Hematopoietic multipotent progenitor cell treated with erythropoietin and hydrocortisone succinate and interleukin-3 and kit ligand, for 6 days (in vitro differentiated cells): ENCODE results near the gene CCSER1.
"Not testable (repeated sequence)": the region's sequence is repeated elsewhere in the genome, so short reads cannot be mapped to it uniquely, and the experiment has no call there.

Experiments
- DNase-seq: peaks from one replicate; pipeline ENCODE4 v3.0.0-alpha.2; 2015

The CCSER1 gene

DNA sequence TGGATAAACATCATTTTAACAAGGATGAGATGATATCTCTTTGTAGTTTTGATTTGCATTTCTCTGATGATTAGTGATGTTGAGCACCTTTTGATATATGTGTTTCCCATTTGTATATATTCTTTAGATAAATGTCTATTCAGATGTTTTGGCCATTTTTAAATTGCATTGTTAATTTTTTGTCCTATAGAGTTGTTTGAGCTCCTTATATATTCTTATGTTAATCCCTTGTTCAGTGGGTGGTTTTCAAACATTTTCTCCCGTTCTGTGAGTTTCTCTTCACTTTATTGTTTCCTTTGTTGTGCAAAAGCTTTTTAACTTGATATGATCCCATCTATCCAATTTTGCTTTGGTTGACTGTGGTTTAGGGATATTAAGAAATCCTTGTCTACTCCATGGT is 606.0 kb downstream of the CCSER1 start:
- DNase-seq, result no peak

DNA sequence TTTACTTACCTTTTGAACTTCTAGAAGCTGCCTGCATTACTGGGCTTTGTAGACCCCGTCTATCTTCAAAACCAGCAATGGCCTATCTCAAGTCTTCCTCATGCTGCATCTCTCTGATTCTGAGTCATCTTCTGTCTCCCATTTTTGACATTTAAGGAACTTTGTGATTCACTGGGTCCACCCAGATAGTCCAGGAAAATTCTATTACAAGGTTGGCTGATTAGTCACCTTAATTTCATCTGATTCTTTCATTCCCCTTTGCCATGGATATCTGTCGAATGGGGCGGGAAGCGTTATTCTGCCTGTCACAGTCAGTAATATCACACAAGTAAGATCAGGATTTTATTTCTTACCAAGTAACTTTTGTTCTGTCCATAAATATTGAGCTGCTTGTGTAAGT is 618.0 kb downstream of the CCSER1 start:
- no peak for DNase-seq

DNA sequence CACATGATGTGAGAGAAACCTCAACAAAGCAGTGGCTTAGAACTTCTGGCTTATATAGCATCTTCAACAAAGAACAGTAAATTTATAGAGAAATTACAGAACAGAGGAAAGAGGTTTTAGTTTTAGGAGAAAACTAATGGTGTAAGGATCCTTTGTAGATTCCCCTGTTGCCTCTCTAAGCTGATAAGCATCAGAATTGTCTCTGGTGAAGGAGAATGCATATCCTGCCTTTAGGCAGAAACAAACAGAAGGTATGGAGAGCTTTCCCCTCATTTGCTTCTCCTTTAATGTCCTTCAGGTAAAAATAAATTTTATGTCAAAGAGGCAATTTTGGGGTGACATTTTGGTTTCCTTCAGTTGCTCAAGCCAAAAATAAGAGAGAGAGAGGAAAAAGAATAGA is 625.9 kb downstream of the CCSER1 start:
- DNase-seq, result no peak

DNA sequence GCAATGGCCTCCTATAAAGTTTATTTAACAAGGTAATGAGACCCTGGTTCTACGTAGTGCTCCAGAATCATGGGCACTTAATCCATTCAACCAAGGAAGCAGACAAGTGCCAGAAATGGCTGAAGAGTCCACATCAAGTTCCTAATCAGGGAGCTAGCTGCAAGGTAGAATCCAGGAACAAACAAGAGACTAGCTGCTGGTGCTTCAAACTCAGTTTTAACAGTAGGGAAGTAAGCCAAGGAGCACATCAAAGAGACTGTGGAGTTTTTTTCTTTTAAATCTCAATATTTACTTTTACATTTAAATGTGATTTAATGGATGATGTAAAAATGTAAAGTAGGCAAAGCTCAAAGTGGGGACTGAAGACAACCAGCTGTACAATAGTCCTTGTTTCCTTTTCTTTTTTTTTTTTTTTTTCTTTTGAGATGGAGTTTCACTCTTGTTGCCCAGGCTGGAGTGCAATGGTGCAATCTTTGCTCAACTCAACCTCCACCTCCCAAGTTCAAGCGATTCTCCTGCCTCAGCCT is 630.4 kb downstream of the CCSER1 start:
- no peak for DNase-seq

DNA sequence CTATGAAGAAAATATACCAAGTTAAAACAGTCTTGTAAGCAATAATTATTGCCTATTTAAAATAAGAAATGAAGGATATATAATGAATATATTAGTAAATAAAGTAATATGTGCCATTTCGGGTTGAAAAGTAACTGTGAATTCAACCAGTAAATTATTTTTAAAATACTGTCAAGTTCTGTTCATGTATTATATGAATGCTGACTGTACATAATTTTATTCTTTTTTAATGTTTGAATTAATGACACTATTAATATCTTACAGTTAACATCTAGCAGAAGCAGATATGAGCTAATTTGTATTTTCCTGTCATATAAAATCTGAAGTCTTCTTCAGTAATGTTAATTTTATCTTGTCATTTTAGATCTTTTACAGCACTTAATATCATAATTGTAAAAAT is 632.9 kb downstream of the CCSER1 start:
- DNase-seq, result no peak

DNA sequence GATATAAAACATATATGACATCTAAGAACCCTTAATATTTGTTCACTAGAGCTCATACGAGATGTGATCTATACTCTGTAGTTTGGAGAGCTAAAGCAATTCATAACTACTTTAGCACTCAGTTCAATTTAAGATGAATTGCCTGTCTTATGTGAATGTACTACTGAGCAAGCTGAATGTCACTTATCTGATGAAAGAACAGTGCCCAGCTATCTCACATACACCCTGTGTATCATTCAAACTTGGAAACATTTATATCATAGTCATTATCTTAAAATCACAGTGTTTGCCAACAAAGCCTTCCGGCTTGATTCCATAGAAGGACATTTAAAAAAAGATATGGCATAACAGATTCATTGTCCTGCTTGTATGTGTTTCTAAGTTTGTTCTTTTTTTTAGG is 639.6 kb downstream of the CCSER1 start:
- DNase-seq, result no peak

DNA sequence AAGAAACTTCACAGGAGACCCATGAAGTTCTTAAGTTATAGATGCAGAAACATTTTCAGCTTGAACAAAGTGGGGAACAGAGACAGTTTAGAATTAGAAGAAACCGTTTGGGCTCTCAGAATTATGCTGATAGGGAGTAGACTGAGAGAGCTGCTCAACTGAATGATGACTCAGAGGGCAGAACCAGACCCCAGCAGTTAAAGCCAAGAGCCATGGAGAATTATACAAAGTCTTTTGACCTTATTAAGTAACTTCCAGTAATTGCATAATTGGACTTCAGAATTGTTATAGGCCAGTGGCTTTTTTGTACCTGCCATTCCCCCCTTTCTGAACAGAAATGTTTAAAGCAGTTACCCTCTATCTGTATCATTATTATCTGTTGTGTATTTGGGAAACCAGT is 642.1 kb downstream of the CCSER1 start:
- DNase-seq, result no peak

DNA sequence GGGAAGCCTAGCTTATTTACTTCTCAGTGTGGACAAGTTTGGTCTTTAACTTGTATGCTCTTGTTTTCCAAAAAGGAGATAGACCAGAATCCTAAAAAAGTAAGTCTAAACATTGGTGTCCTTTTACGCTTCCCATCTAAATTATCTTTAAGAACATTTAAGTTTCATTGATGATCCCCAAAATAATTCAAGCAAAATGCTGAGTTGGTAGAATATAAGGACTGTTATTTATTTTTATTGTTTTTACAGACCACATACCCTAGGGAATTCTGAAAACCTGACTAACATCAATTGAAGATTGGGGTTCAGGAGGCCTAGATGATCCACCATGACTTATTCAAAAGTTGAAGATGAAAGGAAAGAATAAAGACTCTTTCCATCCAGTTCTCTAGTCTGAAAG is 653.0 kb downstream of the CCSER1 start:
- DNase-seq, result no peak

DNA sequence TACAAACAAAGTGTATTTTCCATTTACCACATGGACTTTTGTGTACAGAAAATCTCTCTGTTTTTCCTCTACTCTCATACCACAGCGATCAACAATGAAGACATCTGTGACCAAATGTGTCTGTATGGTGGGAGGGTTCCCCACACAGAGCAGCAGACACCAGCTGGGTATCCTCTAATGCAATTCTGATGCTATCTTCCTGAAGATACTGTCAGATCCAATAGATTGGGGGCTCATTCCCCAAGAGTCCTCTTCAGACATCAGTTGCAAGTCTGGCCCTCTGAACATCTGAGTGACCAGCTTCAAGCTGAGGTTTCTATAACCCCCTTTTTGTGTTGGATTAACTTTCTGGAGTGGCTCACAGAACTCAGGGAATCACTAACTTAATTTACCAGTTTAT is 659.4 kb downstream of the CCSER1 start:
- no peak for DNase-seq

DNA sequence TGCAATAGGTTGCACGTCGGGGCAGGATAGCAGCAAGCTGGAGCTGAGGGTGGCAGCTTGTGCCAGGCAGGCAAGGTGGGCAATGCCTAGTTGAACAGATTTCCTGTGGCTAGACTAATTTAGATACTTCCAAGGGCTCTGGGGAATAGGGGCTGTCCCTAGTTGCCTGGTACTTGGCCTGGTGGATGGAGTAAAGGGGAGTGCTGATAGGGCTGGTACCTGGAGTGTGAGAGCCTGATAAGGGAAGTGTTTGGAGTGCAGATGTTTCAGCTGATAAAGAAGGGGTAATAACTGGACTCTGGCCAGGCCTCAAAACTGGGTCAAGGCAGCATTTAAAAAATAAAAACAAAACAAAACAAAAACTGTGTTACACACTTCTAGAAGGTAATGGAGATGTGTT is 665.5 kb downstream of the CCSER1 start:
- DNase-seq, result peak; percentile 22

DNA sequence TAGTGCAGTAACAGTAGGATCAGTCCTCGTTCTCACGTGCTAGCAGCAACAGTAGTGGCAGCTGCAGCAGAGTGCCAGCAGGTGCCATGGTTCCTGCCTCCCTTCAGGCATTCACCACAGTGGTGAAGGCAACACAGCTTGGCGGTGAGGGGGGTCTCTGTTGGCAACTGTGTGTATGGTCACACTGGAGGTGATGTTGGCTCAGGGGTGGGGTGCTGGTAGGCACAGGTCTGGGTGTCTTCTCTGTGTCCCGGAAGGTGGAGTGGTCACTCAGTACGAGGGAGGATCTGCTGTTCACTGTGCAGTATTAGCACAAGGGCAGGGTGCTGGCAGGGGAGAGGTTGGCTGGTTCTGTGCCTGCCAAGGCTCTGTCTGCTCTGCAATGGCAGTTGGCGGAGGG is 671.8 kb downstream of the CCSER1 start:
- no peak for DNase-seq

DNA sequence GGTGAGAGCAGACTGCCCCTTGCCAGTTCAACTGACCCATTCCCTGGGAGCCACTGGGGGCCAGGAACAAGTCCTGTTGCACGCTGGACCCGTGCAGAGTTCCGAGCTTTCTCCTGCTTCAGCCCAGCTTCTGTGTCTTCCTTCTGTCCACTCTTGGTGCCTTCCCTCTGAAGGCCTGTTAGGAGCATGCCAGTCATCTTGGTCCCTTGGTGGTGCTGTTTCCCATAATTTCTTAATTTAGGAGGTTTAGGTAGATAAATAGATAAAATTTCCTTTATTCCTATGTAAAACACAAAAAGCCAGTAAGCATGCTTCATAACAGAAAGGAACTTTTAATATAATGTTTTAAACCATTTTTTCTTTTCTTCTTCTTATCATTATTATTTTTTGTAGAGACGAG is 672.7 kb downstream of the CCSER1 start:
- DNase-seq, result no peak

DNA sequence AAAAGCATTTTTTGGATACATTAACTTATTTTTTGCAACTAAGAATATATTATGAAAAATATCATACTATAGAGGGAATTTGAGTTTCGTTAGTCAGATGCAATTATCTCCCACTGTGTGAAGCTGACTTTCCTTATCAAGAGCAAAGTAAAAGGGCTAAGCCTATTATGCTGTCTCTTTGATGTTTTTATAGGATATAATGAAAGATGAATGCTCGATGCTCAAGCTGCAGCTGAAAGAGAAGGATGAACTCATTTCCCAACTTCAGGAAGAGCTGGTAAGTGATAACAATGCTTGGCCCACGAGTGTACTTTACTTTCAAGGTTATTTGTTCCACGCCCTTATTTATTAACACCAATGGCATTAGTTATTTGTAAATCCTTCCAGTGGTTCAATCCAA is 688.4 kb downstream of the CCSER1 start:
- DNase-seq, result no peak

DNA sequence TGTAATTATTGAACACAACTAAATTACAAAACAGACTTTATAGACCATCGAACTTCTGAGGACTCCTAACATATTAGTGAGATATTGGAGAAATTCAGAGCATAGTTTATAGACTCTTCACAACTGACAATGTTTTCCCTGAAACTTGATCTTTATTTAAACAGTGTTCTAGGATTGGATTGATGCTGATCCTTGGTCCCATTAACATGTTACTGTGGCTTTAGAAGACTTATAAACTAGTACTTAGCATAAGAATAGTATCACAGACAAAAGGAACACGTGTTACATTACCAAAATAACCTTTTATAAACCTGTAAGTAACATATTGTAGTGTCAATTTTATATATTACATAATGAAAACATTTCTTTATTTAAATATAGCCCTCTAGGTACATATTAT is 689.6 kb downstream of the CCSER1 start:
- no peak for DNase-seq

DNA sequence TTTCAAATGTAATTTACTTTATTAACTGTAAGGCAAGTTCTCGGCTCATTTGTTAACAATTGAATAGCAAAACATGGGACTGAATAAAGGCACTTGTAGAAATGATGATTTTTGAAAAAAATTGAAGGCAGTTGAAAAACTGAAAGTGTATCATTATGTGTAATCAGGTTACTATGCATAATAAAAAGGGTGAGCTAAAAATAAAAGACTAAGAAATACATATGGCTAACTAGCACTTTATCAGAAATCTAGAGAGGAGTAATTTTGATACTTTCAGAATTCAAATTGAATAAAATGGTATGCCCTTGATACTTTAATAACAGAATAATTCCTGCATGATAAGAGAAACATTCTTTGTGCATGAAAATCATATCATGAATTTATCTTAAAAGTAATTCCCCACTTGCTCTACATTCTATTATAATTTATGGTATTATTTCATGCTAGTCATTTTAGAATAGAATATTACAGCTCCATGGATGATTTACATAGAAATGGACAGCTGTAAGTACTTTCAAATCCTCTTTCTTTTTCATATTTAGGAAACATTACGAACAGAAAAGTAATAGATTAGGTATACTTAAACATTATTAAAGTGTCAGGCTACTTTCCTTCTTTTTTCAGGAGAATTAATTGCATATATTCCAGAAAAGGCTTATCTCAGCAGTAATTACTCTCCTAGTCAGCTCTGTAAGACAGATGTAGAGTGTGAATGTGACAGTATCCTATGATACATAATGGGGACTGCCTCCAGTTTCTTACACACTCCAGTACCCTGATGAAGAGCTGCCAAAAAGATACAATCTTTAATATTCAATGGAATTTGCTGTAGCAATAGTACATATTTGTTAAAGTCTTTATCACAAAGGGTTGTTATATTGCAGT is 697.3 kb downstream of the CCSER1 start:
- DNase-seq, result no peak

DNA sequence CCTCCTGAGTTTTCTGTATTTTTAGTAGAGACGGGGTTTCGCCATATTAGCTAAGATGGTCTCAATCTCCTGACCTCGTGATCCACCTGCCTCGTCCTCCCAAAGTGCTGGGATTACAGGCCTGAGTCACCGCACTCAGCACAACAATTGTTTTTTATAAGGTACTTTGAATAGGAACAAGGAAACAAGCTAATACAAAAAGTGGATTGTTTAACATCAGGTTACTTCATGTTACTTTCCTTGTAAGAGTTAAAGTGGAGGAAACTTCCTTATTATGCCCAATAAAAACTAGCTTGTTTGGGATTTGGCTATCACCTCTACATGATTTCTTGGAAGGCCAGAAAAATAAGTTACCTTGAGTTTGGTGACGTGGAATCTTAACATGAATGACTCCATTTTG is 698.7 kb downstream of the CCSER1 start:
- no peak for DNase-seq

DNA sequence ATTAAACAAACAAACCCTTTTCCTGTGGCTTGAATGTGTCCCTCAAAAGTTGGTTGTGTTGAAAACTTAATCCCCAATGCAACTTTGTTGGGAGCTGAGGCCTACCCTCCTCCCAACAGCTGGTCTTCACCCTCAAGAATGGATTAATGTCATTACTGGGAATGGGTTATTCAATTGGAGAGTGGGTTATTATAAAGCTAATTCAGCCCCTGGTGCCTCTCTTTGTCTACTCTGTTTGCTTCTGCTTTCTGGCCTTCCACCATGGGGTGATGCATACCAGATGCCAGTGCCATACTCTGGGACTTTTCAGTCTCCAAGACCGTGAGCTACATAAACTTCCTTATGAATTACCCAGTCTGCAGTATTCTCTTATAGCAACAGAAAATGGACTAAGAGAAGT is 706.5 kb downstream of the CCSER1 start:
- no peak for DNase-seq

DNA sequence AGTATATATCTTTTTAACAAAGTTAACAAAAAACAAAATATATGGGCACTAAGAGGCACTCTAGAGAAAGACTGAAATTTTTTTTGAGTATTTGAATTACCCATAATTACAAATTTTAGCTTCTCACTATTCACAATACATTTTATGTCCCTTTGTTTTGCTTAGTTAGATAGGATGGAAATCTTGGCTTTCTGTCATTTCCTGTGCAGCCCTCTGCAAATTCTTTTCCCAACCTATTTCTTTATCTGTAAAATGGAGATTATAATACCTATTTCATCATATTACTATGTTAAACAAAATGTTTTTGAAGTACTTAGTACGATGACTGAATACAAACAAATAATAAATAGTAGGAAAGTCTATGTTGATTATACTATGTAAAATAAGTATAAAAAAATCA is 710.0 kb downstream of the CCSER1 start:
- DNase-seq, result no peak

DNA sequence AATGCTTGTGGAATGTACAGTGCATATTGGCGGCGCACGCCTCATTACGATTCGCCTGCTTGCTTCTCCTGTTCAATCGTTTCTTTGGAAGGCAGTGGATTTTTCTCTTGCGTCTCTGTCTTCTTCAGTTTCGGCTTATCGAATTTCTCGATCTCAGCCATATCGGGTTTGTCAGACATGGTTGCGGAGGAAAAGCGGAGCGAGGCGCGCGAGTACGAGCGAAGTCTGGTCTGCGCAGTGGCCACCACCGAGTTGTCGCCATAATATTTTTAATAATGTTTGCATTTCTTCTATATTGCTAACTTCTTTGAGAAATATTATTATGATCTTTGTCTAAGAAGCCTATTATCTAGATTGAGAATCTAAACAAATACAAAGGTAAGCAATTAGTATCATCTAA is 711.7 kb downstream of the CCSER1 start:
- not testable (repeated sequence) for DNase-seq

DNA sequence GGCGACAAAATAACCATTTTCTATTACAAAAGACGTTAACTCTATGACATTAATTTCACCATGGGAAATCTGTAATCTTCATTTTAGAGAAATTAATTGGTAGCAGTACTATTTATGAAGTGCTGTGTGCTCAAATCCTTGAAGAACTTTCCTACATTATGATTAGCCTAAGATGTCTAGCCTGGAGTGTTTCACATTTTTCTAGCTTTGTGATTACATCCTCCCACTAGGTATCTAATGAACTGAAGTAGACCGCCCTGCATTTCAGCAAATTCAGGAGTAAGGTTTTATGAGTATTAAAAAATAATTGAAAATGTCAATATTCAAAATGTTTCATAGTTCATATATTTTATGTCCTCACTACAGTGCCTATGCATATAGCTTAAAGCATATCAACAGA is 713.1 kb downstream of the CCSER1 start:
- DNase-seq, result no peak

DNA sequence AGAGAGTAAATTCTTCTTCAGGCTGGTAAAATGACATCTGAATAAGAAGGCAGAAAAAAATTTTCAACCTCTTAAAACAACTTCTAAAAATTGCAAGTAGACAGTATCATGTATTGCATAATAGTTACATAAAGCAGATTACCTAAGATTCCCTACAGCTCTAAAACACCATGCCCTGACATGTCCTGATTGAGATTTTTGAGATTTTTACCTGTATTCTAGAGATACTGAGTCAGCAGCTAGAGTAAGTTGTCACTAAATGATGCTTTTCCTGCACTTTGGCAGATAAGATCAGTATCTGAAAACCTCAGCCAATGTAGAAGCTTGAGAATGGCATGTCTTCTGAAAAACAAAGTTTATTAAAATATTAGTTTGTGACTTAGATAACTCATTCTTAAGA is 713.6 kb downstream of the CCSER1 start:
- no peak for DNase-seq

DNA sequence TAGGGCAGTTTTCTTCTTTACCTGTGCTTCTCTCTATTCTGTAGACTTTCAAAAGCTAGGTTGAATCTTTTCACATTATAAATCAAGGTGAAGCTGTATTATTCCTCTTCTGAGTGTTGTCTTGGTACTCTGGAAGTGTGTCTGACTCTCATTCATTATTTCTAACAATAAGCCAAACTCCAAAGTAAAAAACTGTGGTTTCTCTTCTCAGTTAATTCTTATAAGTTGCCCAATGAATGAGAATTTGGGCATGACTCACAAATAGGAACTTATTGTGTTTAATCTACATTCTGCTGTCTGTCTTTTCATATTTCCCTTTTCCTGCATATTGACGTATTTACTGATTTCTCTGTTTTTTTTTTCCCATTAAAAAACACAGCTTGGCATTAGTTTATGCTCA is 714.5 kb downstream of the CCSER1 start:
- no peak for DNase-seq

DNA sequence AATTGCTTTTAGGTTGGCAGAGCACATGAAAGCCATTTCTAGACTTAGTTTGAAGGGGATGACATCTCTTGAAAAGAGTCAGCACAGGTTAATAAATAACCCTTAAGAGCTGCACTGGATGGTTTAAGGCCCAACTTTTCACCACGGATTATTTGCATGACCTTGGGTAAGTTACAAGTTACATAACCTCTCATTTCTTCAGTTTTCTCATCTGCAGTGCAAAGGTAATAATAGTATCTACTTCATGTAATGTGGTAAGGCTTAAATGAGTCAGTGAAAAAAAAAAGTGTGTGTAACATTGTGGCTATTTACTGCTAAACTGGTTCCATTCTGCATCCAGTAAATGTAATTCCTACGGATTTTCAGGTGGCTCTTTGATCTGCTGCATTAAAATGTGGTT is 715.8 kb downstream of the CCSER1 start:
- no peak for DNase-seq

DNA sequence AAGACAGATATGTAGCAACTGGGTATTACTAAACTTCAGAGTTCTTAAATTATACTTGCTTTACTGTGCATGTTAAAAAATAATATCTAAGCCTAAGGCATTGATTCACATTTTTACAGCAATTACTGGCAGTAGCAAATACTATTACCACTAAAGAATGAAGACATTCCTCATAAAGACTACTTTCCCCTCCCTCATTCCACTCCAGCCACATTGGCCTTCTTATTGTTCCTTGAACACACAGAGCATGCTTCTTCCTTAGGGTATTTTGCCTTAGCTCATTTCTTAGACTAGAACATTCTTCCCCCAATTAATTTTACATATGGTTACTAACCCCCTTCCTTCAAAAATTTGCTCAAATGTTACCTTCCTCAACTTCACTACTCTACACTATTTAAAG is 717.0 kb downstream of the CCSER1 start:
- no peak for DNase-seq

DNA sequence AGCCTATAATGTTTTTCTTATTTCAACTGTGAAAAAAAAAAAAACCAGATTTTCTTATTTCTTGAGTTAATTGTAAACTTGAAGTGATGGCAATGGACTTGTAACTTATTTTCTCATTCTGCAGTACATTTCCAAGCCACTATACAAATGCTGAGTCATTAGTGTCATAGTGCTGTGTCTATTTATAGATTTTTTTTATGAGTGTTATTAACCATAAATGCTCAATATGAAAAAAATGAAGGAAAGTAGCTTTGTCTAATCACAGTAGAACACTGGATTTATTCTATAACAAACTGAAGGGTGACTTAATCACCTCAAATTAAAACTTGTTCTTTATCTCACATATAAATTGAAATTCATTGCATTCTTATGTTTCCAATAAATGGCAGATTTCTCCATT is 718.6 kb downstream of the CCSER1 start:
- peak; percentile 15 for DNase-seq
